Omental fat pad (tissue), 4 donors: ENCODE measurements around the gene CSNK1G1. TPM values are rescaled to one million over a fixed set of nuclear protein-coding genes. Genes with fewer than 3 reads are reported as not detected.
"Not testable (repeated sequence)": the region's sequence is repeated elsewhere in the genome, so short reads cannot be mapped to it uniquely, and the experiment has no call there.

ENCODE experiments used
- ATAC-seq: fragments of 150-250 bp; one replicate; pipeline ENCODE4 v1.9.1; 2016; ENCODE audit warnings: mild to moderate bottlenecking, moderate library complexity; ENCODE audit not compliant: low FRiP score
- DNase-seq: peaks from one replicate; pipeline ENCODE4 v3.0.0-alpha.2; 2019; ENCODE audit warnings: low spot score
- CTCF ChIP-seq, 3 donors: fragments of 450-650 bp; IDR thresholded peaks; one replicate each; pipeline ENCODE4 v1.5.1; 2016 to 2017; ENCODE audit warnings: antibody characterized with exemption in 3 of 3, mild to moderate bottlenecking in 3 of 3, moderate library complexity in 2 of 3
- total RNA-seq, 4 donors: library from RNA; depleted of rRNA; stranded (reverse); fragments of >200 nt; gene quantifications; one replicate each; pipeline ENCODE4 v1.1.0, GENCODE V29; 2016

The CSNK1G1 gene
- total RNA-seq, 4 donors from 2014 or later = 13.6 to 23.3 (median 21.7) TPM

- ATAC-seq = no peak
- DNase-seq = no peak
- TF ChIP-seq CTCF (IDR thresholded peaks at IDR 0.05) = no peak
Observed at GRCh38 chr15:64275934-64276333, 80.0 kb downstream of the CSNK1G1 start.

GRCh38 chr15:64274341-64274950 is 81.5 kb downstream of the CSNK1G1 start:
- no peak for ATAC-seq
- no peak for DNase-seq
- TF ChIP-seq CTCF (IDR thresholded peaks at IDR 0.05) = no peak

GRCh38 chr15:64267331-64267973 is 88.5 kb downstream of the CSNK1G1 start:
- DNase-seq (no peak), ATAC-seq (no peak)
- no peak for TF ChIP-seq CTCF (IDR thresholded peaks at IDR 0.05)

- ATAC-seq, DNase-seq: not testable (repeated sequence)
Observed at GRCh38 chr15:64265188-64265587, 90.8 kb downstream of the CSNK1G1 start.

- TF ChIP-seq CTCF (IDR thresholded peaks at IDR 0.05) = no peak
- ATAC-seq (no peak), DNase-seq (no peak)
Observed at GRCh38 chr15:64264502-64264901, 91.5 kb downstream of the CSNK1G1 start.

GRCh38 chr15:64263567-64263966 is 92.4 kb downstream of the CSNK1G1 start:
- ATAC-seq = no peak
- no peak for DNase-seq
- no peak for TF ChIP-seq CTCF (IDR thresholded peaks at IDR 0.05)

- ATAC-seq (no peak), DNase-seq (no peak)
- TF ChIP-seq CTCF (IDR thresholded peaks at IDR 0.05) = no peak
Observed at GRCh38 chr15:64256051-64256450, 99.9 kb downstream of the CSNK1G1 start.
